NT2/D1 (cell line): ENCODE data around the gene CCDC69.

Experiments used
- SUZ12 ChIP-seq: IDR thresholded peaks from 2 replicates; pipeline ENCODE4 v1.6.1; 2011; ENCODE audit not compliant: insufficient read length, insufficient read depth; ENCODE audit errors: extremely low read depth
- ZNF274 ChIP-seq: IDR thresholded peaks from 2 replicates; pipeline ENCODE4 v1.6.1; 2011; ENCODE audit warnings: mild to moderate bottlenecking, low read depth, low read length

- TF ChIP-seq ZNF274 (no peak), SUZ12 (no peak)
Measured at GRCh38 chr5:151257731-151258181, 33.9 kb upstream of the CCDC69 start.
